Cardiac fibroblast (primary cell): ENCODE results near the gene AOPEP.

Source experiments
- DNase-seq, 2 donors: peaks; one replicate each; pipeline versions ENCODE4 v3.0.0 to v3.0.0-alpha.2; 2010; ENCODE audit warnings: low read depth in 2 of 2
- H3K4me3 ChIP-seq, 2 donors: replicated peaks in 1 of 2; 1 replicate in 1 of 2; 2 replicates in 1 of 2; pipeline ENCODE4 v1.5.1; 2011; ENCODE audit warnings: low read depth in 2 of 2, low read length in 2 of 2, mild to moderate bottlenecking in 2 of 2, moderate library complexity in 1 of 2
- CTCF ChIP-seq: IDR thresholded peaks from one replicate; pipeline ENCODE4 v1.5.1; 2011; ENCODE audit warnings: low read depth, mild to moderate bottlenecking, low read length, inconsistent platforms

Gene AOPEP

DNA sequence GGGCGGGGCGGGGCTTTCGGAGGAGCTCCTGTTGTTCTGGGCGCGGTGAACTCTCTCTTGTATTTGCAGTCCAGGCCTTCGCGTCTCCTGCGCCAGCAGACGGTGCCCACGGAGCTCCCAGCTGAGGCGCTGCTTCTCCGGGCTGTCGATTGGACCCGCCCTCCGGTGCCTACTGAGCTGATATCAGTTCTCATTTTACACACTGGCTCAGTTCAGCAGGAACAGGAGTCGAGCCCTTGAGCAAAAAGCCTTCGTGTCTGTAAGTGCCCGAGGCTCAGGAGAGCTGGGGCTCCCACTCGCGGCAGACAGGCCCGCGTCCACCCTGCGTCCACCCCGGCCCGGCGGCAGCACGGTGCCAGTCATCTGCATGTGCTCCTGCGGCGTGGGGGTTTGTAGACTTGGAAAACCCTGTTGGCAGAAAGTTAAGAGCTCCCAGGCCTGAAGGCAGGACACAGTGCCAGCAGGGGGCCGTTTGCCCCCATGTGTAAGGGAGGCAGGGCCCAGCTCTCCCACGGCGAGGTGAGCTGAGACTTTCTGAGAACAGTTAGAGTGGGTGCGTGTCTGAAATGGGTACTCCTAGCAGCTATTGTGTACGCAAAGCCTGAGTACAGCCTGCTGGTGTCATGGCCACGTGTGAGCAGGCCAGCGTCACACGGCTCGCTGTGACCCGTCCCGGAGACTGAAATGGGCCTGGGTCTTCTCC is 359.5 kb downstream of the AOPEP start:
- no peak overlapping the region for H3K4me3 ChIP-seq
- DNase-seq = no peak
- TF ChIP-seq CTCF = no peak

DNA sequence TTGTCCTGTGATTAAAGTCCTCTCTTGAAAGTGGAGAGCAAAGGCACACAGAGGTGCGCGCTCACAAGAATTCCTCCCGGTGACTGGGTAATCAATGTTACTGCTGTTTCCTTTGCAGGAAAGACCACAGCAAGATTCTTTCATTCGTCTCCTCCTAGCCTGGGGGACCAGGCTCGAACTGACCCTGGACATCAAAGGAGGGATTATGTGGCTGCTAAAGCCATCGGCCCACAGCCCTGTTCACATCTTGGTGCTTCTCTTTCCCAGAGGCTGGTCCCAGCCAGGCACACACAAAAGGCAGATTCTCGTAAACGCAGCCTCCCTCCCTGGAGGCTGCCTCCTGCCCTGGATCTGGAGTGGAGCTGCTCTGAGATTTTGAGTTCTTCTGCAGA is 360.1 kb downstream of the AOPEP start:
- no peak for DNase-seq
- TF ChIP-seq CTCF = no peak
- H3K4me3 ChIP-seq = no peak overlapping the region

DNA sequence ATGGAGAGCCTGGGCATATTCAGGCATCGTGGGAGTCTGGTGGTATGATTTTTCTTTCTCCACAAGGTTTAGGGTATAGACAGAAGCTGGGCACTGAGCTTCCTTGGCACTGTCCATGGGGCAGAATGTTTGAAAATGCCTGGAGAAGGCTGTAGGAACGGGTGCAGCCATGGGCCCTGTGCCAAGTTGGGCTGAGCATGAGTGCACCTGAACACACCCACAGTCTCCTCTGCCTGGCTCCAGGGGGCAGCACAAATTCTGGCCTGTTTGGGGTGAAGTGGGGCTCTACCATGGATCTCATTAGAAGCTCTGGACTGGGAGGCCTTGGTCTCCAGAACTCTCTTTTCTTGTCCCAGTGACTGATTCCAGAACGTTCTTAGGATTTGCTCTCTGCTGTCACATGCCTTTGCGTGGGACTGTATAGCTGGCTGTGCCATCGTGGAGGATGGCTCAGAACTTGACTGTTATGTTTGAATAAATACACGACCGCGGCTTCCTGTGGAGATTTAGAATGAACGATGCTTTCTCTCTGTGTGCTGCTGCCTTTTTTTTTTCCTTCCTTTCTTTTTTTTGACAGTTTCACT is 361.3 kb downstream of the AOPEP start:
- no peak for TF ChIP-seq CTCF
- no peak overlapping the region for H3K4me3 ChIP-seq
- no peak for DNase-seq

- H3K4me3 ChIP-seq = no peak overlapping the region
- no peak for DNase-seq
- no peak for TF ChIP-seq CTCF
Measured at GRCh38 chr9:95088421-95089161, 362.1 kb downstream of the AOPEP start.

- TF ChIP-seq CTCF = no peak
- H3K4me3 ChIP-seq = no peak overlapping the region
- DNase-seq = no peak
Measured at GRCh38 chr9:95089257-95090022, 362.9 kb downstream of the AOPEP start.

GRCh38 chr9:95090023-95090791 is 363.7 kb downstream of the AOPEP start:
- no peak for DNase-seq
- H3K4me3 ChIP-seq = no peak overlapping the region
- no peak for TF ChIP-seq CTCF
